ENCODE measurements around the gene GRID2. TPM values are rescaled to one million over a fixed set of nuclear protein-coding genes. Genes with fewer than 3 reads are reported as not detected.

GRID2 gene
- total and polyA plus RNA-seq, 2 of the 4 experiments (the other 2 are of a cell fraction), result under 0.01 TPM; not detected in 1

GRCh38 chr4:92825256-92825655 is 521.5 kb downstream of the GRID2 start:
- no peak for DNase-seq
- Histone ChIP-seq H3K4me3 (ENCODE audit: insufficient read depth, low read depth, low read length) (no peak overlapping the region), H4K5ac (ENCODE audit: low read depth, low read length) (no peak overlapping the region), H3K23ac (ENCODE audit: low read depth, low read length) (no peak overlapping the region), H2AFZ (replicated peaks; ENCODE audit: low read length, poor library complexity) (no peak overlapping the region), H3K4me1 (ENCODE audit: control insufficient read depth, insufficient read depth, low read length) (no peaks in the 10 kb centered on the region), H3K9me1 (ENCODE audit: insufficient read depth, low read length) (no peaks in the 10 kb centered on the region), H3K4me2 (ENCODE audit: low read depth, low read length) (no peak overlapping the region), H2AK5ac (ENCODE audit: low read depth, low read length) (no peak overlapping the region), H3K56ac (ENCODE audit: extremely low read depth, insufficient read depth, low read length) (no peak overlapping the region), H2BK20ac (ENCODE audit: low read depth, low read length) (no peak overlapping the region), H4K8ac (ENCODE audit: low read depth in 2 of 2, low read length in 2 of 2) (no peak overlapping the region), H3K27me3 (ENCODE audit: control insufficient read depth, insufficient read depth, low read length) (no peaks in the 10 kb centered on the region), H3K36me3 (ENCODE audit: control insufficient read depth, insufficient read depth, low read length) (no peaks in the 10 kb centered on the region), H3K9ac (ENCODE audit: low read depth, low read length) (no peak overlapping the region), H3K14ac (replicated peaks; ENCODE audit: low read depth, low read length) (no peak overlapping the region), H4K20me1 (ENCODE audit: insufficient read depth, low read length) (no peaks in the 10 kb centered on the region), H2BK120ac (ENCODE audit: low read depth, low read length) (no peak overlapping the region), H3K79me1 (ENCODE audit: low read depth in 1 of 2, low read length in 2 of 2) (no peaks in the 10 kb centered on the region), H3K18ac (ENCODE audit: low read depth, low read length) (no peak overlapping the region), H3K9me3 (ENCODE audit: control insufficient read depth, insufficient read depth, low read length) (no peaks in the 10 kb centered on the region), H2AK9ac (replicated peaks; ENCODE audit: low read depth, low read length, poor library complexity) (no peak overlapping the region), H2BK15ac (ENCODE audit: low read depth, low read length) (no peak overlapping the region), H3K27ac (ENCODE audit: insufficient read depth, low read length) (no peak overlapping the region), H4K91ac (ENCODE audit: insufficient read depth, low read depth, low read length) (no peak overlapping the region), H3K4ac (ENCODE audit: low read depth, low read length) (no peak overlapping the region), H2BK5ac (ENCODE audit: low read depth, low read length, poor library complexity, severe bottlenecking) (no peak overlapping the region)
- CTCF ChIA-PET, result no interaction called here
- no peak for TF ChIP-seq CHD1 (IDR thresholded peaks at IDR 0.05; ENCODE audit: low read depth, low read length)
- no peak for TF ChIP-seq RAD21 (IDR thresholded peaks at IDR 0.05; ENCODE audit: low read length)
- TF ChIP-seq SMC3 (IDR thresholded peaks at IDR 0.05; ENCODE audit: low read depth, low read length), result no peak
- TF ChIP-seq FOS (IDR thresholded peaks at IDR 0.05; ENCODE audit: low read depth, low read length), result no peak
- TF ChIP-seq USF2 (IDR thresholded peaks at IDR 0.05; ENCODE audit: low read depth, low read length), result no peak
- no peak for TF ChIP-seq MAFK (IDR thresholded peaks at IDR 0.05; ENCODE audit: low read depth, low read length)
- TF ChIP-seq NFE2L2 (IDR thresholded peaks at IDR 0.05; ENCODE audit: low read depth, low read length), result no peak
- no peak for TF ChIP-seq BHLHE40 (IDR thresholded peaks at IDR 0.05; ENCODE audit: low read depth, low read length)
- no peak for TF ChIP-seq RCOR1 (IDR thresholded peaks at IDR 0.05; ENCODE audit: insufficient replicate concordance, low read length)
- no peak for TF ChIP-seq MXI1 (IDR thresholded peaks at IDR 0.05; ENCODE audit: borderline replicate concordance, low read depth, low read length)
- TF ChIP-seq POLR2A (IDR thresholded peaks at IDR 0.05; ENCODE audit: low read depth, low read length), result no peak
- intact Hi-C loops (cut with micrococcal nuclease), result no loop called here
- WGBS, 2 experiments (ENCODE audit: extremely low coverage in 2 of 2, insufficient read length in 1 of 2), result 0% methylated on average over 1 of the region's 3 CpGs; no CpG with 5 or more reads in 1 of the 2 experiments
- POLR2A ChIA-PET (ENCODE audit: unreplicated experiment), result no interaction called here
- dilution Hi-C loops (cut with HindIII; ENCODE audit: low sequenced_read_pairs, unreplicated experiment), result no loop called here
- in situ Hi-C loops (cut with MboI; ENCODE audit: low sequenced_read_pairs), result no loop called here
- BruUV-seq (replicated peaks), result no TSS peak
- no peak for ATAC-seq (ENCODE audit: low read depth)
